PC-9 (cell line): ENCODE data around the gene RXRA. TPM values are rescaled to one million over a fixed set of nuclear protein-coding genes. Genes with fewer than 3 reads are reported as not detected.
A peak's percentile ranks its signal among the peaks of the same experiment; 100 is the strongest.

Source experiments
- BruUV-seq: library from RNA; stranded (reverse); fragments of 400-500 nt; replicated peaks from 2 replicates; lab custom pipeline; 2021; lab: Mats Ljungman, UMichigan
- CTCF ChIA-PET: fragments of 300-600 bp; sonication (Branson Sonifier 250); formaldehyde crosslinking; loops from one replicate; lab custom pipeline; 2022; ENCODE audit warnings: antibody characterized with exemption; lab: Charles Lee
- POLR2A ChIA-PET: fragments of 300-600 bp; sonication (Branson Sonifier 250); formaldehyde crosslinking; loops from one replicate; lab custom pipeline; 2022; ENCODE audit warnings: antibody characterized with exemption; ENCODE audit not compliant: unreplicated experiment; lab: Charles Lee
- DNase-seq, 2 experiments: peaks; one replicate each; pipeline versions ENCODE4 v3.0.0 to v3.0.0-alpha.2; 2015 to 2022; ENCODE audit warnings: mixed read lengths in 1 of 2
- H2AFZ ChIP-seq: fragments of 200-600 bp; sonication (generic); 2 replicates; pipeline ENCODE4 v1.8.1; 2017; ENCODE audit warnings: antibody characterized with exemption
- H3F3A ChIP-seq: fragments of 200-600 bp; sonication (generic); 2 replicates; pipeline ENCODE4 v1.8.1; 2017; ENCODE audit warnings: antibody characterized with exemption, mild to moderate bottlenecking, low read depth; ENCODE audit not compliant: insufficient read depth
- H3K27ac ChIP-seq: fragments of 200-600 bp; sonication (generic); 2 replicates; pipeline ENCODE4 v1.6.1; 2016; ENCODE audit warnings: mixed run types
- H3K27me3 ChIP-seq: fragments of 200-600 bp; sonication (generic); 2 replicates; pipeline ENCODE4 v1.6.1; 2016; ENCODE audit warnings: low read depth, mixed run types; ENCODE audit not compliant: insufficient read depth
- H3K36me3 ChIP-seq: fragments of 200-600 bp; sonication (generic); 2 replicates; pipeline ENCODE4 v1.6.1; 2016; ENCODE audit warnings: low read depth, mixed run types
- H3K4me1 ChIP-seq: fragments of 200-600 bp; sonication (generic); replicated peaks from 2 replicates; pipeline ENCODE4 v1.6.1; 2016; ENCODE audit warnings: mixed run types; ENCODE audit not compliant: insufficient read depth
- H3K4me2 ChIP-seq: fragments of 200-600 bp; sonication (generic); 2 replicates; pipeline ENCODE4 v1.6.1; 2017; ENCODE audit warnings: mixed run types
- H3K4me3 ChIP-seq: fragments of 200-600 bp; sonication (generic); 2 replicates; pipeline ENCODE4 v1.6.1; 2016; ENCODE audit warnings: mixed run types
- H3K79me2 ChIP-seq: fragments of 200-600 bp; sonication (generic); 2 replicates; pipeline ENCODE4 v1.6.1; 2017; ENCODE audit warnings: low read depth, mixed run types
- H3K9me2 ChIP-seq: fragments of 200-600 bp; sonication (generic); 2 replicates; pipeline ENCODE4 v1.8.1; 2017; ENCODE audit warnings: mild to moderate bottlenecking; ENCODE audit not compliant: insufficient read depth
- H3K9me3 ChIP-seq: fragments of 200-600 bp; sonication (generic); 2 replicates; pipeline ENCODE4 v1.8.1; 2016; ENCODE audit warnings: low read depth; ENCODE audit not compliant: insufficient read depth
- H4K20me1 ChIP-seq: fragments of 200-600 bp; sonication (generic); 2 replicates; pipeline ENCODE4 v1.8.1; 2017; ENCODE audit not compliant: insufficient read depth
- EZH2 ChIP-seq: fragments of 200-600 bp; sonication (generic); IDR thresholded peaks from 2 replicates; pipeline ENCODE4 v1.8.0; 2017; ENCODE audit warnings: antibody characterized with exemption, low read depth
- intact Hi-C: fragments of 100-400 bp; cut with micrococcal nuclease; formaldehyde crosslinking; loops from one replicate; pipeline ENCODE4 v1.10.0; 2022; ENCODE audit not compliant: unreplicated experiment
- total RNA-seq: library from RNA; stranded (reverse); gene quantifications from 2 replicates; pipeline ENCODE4 v1.2.3, GENCODE V29; 2021
- TF ChIP-seq, protein P1 (sequence below): fragments of 200-600 bp; sonication (generic); conservative IDR thresholded peaks from 2 replicates; pipeline ENCODE4 v1.6.1; 2017; ENCODE audit warnings: mixed run types, antibody characterized with exemption, mild to moderate bottlenecking, moderate library complexity

Gene RXRA
- total RNA-seq, 1 experiment from 2014 or later, result 146 TPM

DNA sequence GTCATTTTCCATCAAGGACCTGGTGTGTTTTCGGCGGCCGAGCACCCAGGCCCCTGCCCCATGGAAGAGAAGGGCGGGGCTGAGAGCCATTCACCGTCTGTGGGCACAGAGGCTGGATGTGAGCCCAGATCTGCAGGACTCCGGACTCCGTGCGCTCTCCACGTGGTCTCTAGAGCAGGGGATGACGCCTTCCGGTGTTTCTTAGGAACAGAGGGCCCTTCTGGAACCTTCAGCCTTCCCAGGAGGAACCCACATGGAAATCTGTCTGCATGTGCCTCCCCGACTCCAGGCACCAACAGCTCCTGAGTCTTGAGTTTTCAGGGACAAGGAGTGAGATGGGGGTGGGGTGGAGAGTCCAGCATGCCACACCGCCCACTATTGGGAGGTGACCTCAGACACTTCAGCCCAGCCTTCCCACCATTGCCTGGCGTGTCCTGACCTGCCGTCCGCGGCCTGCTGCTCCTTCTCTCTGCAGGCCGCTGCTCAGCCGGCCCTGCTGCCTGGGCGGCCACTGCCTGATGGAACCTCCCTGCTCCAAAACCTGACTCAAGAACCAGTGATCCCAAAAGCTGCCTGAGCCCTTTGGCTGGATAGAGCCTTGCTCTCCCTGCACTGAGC is 2.4 kb upstream of the RXRA start:
- H3K36me3 ChIP-seq, result no peaks in the 10 kb centered on the region
- ChIA-PET POLR2A (interaction anchor here (0.6 to 1.2 kb wide), 2 partner anchors 32 to 55 kb away, joined by 3 to 4 read pairs; no protein-coding TSS in a partner anchor), CTCF (no interaction called here)
- no peak overlapping the region for H2AFZ ChIP-seq
- BruUV-seq, result no TSS peak
- H3K9me3 ChIP-seq, result no peaks in the 10 kb centered on the region
- H3K4me1 ChIP-seq, result peaks cover 11% of the 10 kb centered on the region
- H4K20me1 ChIP-seq, result peaks cover 8% of the 10 kb centered on the region
- peaks cover 20% of the 10 kb centered on the region for H3K79me2 ChIP-seq
- H3K27ac ChIP-seq, result no peak overlapping the region
- H3K4me3 ChIP-seq, result no peak overlapping the region
- DNase-seq, result peak in 1 of 2 experiments; percentile 69
- TF ChIP-seq, protein P1, sequence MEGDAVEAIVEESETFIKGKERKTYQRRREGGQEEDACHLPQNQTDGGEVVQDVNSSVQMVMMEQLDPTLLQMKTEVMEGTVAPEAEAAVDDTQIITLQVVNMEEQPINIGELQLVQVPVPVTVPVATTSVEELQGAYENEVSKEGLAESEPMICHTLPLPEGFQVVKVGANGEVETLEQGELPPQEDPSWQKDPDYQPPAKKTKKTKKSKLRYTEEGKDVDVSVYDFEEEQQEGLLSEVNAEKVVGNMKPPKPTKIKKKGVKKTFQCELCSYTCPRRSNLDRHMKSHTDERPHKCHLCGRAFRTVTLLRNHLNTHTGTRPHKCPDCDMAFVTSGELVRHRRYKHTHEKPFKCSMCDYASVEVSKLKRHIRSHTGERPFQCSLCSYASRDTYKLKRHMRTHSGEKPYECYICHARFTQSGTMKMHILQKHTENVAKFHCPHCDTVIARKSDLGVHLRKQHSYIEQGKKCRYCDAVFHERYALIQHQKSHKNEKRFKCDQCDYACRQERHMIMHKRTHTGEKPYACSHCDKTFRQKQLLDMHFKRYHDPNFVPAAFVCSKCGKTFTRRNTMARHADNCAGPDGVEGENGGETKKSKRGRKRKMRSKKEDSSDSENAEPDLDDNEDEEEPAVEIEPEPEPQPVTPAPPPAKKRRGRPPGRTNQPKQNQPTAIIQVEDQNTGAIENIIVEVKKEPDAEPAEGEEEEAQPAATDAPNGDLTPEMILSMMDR, result no peak
- TF ChIP-seq EZH2, result no peak
- H3K27me3 ChIP-seq, result no peaks in the 10 kb centered on the region
- intact Hi-C loops, result no loop called here
- peaks cover 20% of the 10 kb centered on the region; the same call in 1 of the 2 replicates for H3F3A ChIP-seq
- no peaks in the 10 kb centered on the region for H3K9me2 ChIP-seq
- H3K4me2 ChIP-seq, result no peak overlapping the region

DNA sequence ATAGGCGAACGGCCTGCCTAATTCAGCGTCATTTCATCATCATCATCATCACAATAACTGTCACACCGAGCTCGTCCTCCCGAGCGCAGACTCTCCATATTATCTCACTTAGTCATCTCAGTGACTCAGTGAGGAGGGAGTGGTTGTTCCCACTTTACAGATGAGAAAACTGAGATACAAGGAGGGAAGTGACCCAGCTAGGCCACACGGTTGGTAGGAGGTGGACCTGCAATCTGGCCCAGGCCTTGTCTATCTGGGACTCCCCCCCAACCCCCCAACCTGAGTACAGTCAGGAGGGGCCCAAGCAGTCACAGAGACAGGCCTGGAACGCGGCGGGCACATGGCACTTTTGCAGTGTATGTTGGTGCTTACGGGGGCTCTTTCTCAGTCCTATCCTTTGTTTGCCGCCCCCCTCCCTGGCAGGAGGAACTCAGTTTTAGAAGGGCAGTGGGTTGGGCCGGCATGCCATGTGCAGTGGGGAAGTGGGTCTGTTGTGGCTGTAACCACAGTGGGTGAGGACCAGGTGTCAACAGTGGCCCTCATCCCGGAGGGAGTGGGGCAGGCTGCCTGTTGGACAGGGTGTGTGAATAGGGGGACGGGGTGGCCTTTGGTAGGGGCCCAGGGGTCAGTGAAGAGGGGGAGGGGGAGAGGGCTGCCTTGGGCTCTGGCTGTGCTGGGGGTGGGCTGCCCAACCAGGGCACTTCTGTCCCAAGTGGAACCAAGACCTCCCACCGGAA is 1.7 kb upstream of the RXRA start:
- H3K27ac ChIP-seq, result no peak overlapping the region
- no peak overlapping the region for H2AFZ ChIP-seq
- peaks cover 18% of the 10 kb centered on the region for H3K4me1 ChIP-seq
- ChIA-PET CTCF (no interaction called here), POLR2A (interaction anchor here (0.7 to 1.2 kb wide), 3 partner anchors 31 to 54 kb away, joined by 4 to 5 read pairs (median 5); no protein-coding TSS in a partner anchor)
- H3F3A ChIP-seq, result peaks cover 20% of the 10 kb centered on the region; the same call in 1 of the 2 replicates
- peaks cover 27% of the 10 kb centered on the region for H3K79me2 ChIP-seq
- no peaks in the 10 kb centered on the region for H3K36me3 ChIP-seq
- DNase-seq, result no peak
- TF ChIP-seq, protein P1, result no peak
- no peak for TF ChIP-seq EZH2
- no peaks in the 10 kb centered on the region for H3K27me3 ChIP-seq
- peak overlapping the region; percentile 89 for H3K4me2 ChIP-seq
- H3K9me3 ChIP-seq, result no peaks in the 10 kb centered on the region
- intact Hi-C loops, result no loop called here
- H4K20me1 ChIP-seq, result peaks cover 14% of the 10 kb centered on the region
- no peaks in the 10 kb centered on the region for H3K9me2 ChIP-seq
- peak overlapping the region; percentile 87; the same call in 1 of the 2 replicates for H3K4me3 ChIP-seq
- no TSS peak for BruUV-seq

DNA sequence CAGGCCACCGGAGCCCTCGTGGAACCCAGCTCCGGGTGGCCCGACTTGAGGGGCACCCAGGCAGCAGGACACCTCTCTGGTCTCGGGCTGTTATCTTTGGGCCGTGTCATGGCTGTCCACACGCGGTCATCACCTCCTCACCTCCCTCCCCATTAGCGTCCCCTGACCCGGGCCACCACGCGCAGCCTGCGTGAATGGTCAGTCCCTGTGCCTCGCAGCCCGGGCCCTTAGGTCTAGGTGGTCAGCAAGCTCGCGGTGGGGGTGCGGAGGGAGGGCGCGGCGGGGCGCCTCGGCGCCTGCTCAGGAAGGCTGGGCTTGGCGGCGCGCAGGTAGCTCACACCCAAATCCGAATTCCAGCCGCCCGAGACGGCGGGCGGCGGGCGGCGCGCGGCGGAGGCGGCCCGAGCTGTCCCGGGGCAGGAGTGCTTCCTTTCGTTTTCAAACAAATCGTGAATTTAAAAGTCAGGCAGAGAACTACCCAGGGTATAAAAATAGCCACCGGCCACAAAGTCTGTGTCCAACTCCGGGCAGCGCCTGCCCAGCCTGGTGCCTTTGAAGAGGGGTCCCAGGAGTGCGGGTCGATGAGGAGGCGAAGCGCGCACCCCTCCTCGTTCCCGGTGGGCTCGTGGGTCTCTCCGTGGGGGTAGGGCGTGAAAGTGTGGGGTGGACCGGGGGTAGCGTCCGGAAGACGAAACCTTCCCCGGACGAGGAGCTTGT is 1.0 kb upstream of the RXRA start:
- Histone ChIP-seq H3K27me3 (no peaks in the 10 kb centered on the region), H3K4me3 (peak overlapping the region; percentile 87), H2AFZ (peak overlapping the region; percentile 84), H3K9me3 (no peaks in the 10 kb centered on the region), H3K27ac (peak overlapping the region; percentile 66), H3K79me2 (peaks cover 34% of the 10 kb centered on the region), H3F3A (peaks cover 20% of the 10 kb centered on the region; the same call in 1 of the 2 replicates), H3K4me1 (peaks cover 25% of the 10 kb centered on the region), H4K20me1 (peaks cover 21% of the 10 kb centered on the region), H3K36me3 (no peaks in the 10 kb centered on the region), H3K9me2 (no peaks in the 10 kb centered on the region), H3K4me2 (peak overlapping the region; percentile 89)
- peak; percentile 45 to 65 for DNase-seq
- POLR2A ChIA-PET, result interaction anchor here (0.6 to 1.2 kb wide), 7 partner anchors 30 to 337 kb away, joined by 3 to 15 read pairs (median 5); no protein-coding TSS in a partner anchor
- CTCF ChIA-PET, result interaction anchor here (0.6 kb wide), 3 partner anchors 9 to 155 kb away, joined by 3 to 9 read pairs (median 7); no protein-coding TSS in a partner anchor
- intact Hi-C loops, result no loop called here
- TF ChIP-seq EZH2, result no peak
- TF ChIP-seq, protein P1, result no peak
- TSS peak; percentile 92 for BruUV-seq
